Measurements from ENCODE around the gene IQGAP1.
A peak's percentile ranks its signal among the peaks of the same experiment; 100 is the strongest.

IQGAP1 gene

DNA sequence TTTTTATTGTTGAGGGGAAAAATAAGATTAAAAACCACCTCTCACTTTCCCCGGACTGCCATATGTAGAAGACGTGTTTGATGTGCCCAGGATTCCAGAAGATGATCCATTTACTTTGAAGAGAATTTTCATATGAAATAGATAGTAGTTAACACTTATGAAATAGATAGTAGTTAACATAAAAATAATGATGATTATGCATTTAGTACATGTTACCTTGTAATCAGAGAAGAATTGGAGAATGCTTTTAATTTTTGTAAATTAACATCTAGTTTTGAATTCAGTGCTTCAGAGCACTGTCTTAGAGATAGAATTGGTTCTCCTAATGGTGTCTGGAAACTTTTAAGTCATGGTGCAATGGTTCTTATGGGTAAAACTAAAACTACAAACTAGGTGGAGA is 95.6 kb downstream of the IQGAP1 start:
- Histone ChIP-seq H3K27ac (no peak overlapping the region), H3K4me1 (ENCODE audit: control insufficient read depth in 1 of 2, insufficient read depth in 1 of 2, low read depth in 1 of 2, low read length in 1 of 2) (no peaks in the 10 kb centered on the region), H3K4me3 (ENCODE audit: low read depth in 1 of 2, low read length in 1 of 2) (no peak overlapping the region), H3K27me3 (no peaks in the 10 kb centered on the region), H3K36me3 (peaks cover 100% of the 10 kb centered on the region), H3K9me3 (peaks cover 5% of the 10 kb centered on the region)
- TF ChIP-seq, protein P1, sequence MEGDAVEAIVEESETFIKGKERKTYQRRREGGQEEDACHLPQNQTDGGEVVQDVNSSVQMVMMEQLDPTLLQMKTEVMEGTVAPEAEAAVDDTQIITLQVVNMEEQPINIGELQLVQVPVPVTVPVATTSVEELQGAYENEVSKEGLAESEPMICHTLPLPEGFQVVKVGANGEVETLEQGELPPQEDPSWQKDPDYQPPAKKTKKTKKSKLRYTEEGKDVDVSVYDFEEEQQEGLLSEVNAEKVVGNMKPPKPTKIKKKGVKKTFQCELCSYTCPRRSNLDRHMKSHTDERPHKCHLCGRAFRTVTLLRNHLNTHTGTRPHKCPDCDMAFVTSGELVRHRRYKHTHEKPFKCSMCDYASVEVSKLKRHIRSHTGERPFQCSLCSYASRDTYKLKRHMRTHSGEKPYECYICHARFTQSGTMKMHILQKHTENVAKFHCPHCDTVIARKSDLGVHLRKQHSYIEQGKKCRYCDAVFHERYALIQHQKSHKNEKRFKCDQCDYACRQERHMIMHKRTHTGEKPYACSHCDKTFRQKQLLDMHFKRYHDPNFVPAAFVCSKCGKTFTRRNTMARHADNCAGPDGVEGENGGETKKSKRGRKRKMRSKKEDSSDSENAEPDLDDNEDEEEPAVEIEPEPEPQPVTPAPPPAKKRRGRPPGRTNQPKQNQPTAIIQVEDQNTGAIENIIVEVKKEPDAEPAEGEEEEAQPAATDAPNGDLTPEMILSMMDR (IDR thresholded peaks at IDR 0.05), result no peak

DNA sequence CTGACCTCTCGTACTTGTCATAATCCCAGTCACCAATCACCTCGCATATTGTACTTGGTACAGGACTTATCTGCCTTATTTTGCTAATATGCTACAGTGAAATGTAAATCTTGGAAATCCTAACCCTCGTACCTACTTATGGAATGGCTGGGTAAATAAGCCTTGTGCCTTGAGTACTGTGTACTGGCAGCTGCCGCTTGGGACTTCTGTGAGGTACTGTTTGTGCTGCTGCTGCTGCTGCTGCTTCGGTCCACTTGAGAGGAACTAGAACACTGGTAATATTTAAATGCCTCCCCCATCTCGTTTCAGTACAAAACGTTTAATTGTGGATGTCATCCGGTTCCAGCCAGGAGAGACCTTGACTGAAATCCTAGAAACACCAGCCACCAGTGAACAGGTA is 99.1 kb downstream of the IQGAP1 start:
- no peak overlapping the region for H3K4me3 ChIP-seq (ENCODE audit: low read depth in 1 of 2, low read length in 1 of 2)
- TF ChIP-seq, protein P1 (IDR thresholded peaks at IDR 0.05), result no peak
- peaks cover 100% of the 10 kb centered on the region for H3K36me3 ChIP-seq
- no peaks in the 10 kb centered on the region for H3K4me1 ChIP-seq (ENCODE audit: control insufficient read depth in 1 of 2, insufficient read depth in 1 of 2, low read depth in 1 of 2, low read length in 1 of 2)
- no peaks in the 10 kb centered on the region for H3K27me3 ChIP-seq
- peaks cover 5% of the 10 kb centered on the region for H3K9me3 ChIP-seq
- H3K27ac ChIP-seq, result no peak overlapping the region

DNA sequence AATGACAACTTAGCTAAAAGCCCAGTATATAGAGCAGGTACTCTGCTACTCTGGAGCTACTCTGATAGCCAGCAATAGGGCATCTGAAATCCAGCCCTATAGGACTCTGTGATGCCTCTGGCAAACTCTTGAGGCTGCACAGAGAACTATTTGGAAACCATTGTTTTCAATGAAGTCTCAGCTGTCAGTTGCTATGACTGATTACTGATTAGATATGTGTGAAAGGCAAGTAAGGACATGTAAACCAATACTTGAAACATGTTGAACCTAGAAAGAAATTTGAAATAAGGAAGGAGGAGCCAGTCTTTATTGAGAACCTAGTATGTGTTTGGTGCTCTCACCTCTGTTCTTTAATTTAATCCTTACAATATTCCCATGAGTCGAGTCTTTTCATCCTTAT is 101.5 kb downstream of the IQGAP1 start:
- Histone ChIP-seq H3K4me3 (ENCODE audit: low read depth in 1 of 2, low read length in 1 of 2) (no peak overlapping the region), H3K36me3 (peaks cover 100% of the 10 kb centered on the region), H3K27ac (no peak overlapping the region), H3K27me3 (no peaks in the 10 kb centered on the region), H3K9me3 (peaks cover 5% of the 10 kb centered on the region), H3K4me1 (ENCODE audit: control insufficient read depth in 1 of 2, insufficient read depth in 1 of 2, low read depth in 1 of 2, low read length in 1 of 2) (no peaks in the 10 kb centered on the region)
- TF ChIP-seq, protein P1 (IDR thresholded peaks at IDR 0.05), result no peak

DNA sequence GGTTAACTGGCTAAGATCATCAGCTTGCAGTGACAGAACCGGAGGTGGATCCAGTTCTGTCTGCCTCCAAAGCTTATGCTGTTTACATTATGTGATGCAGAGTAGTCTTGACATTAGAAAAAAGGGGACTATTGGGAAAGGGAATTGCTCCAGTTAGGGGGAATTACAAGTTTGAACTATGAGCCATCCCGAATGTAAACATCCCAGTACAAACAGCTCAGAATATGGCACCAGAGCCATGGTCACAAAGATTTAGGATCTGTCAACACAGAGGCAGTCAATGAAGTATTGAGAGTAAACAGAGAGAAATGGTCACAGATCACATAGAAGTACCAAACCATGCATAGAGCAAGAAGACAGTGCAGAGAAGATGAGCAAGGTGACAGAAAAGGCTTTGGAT is 101.9 kb downstream of the IQGAP1 start:
- Histone ChIP-seq H3K36me3 (peaks cover 100% of the 10 kb centered on the region), H3K4me3 (ENCODE audit: low read depth in 1 of 2, low read length in 1 of 2) (no peak overlapping the region), H3K4me1 (ENCODE audit: control insufficient read depth in 1 of 2, insufficient read depth in 1 of 2, low read depth in 1 of 2, low read length in 1 of 2) (no peaks in the 10 kb centered on the region), H3K27me3 (no peaks in the 10 kb centered on the region), H3K9me3 (peaks cover 5% of the 10 kb centered on the region), H3K27ac (no peak overlapping the region)
- TF ChIP-seq, protein P1 (IDR thresholded peaks at IDR 0.05), result no peak

DNA sequence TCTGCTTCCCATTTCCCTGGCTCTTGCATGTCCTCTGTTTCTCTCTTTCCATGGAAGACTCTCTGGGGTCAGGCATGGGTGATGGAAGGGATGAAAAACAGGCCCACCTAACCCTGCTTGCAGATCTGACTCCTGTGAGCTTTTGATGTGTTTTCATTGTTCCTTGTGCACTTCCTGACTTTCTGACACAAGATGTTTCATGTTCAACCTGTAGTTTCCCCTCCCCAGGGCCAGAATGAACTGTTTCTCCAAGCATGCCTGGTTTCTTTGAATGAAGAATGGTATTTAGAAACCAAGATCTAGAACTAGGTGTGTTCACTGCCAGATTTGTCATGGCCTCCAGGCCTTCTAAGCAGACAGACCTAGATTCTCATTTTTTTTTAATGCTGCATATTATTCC is 105.6 kb downstream of the IQGAP1 start:
- Histone ChIP-seq H3K27ac (peak overlapping the region; percentile 1), H3K4me3 (ENCODE audit: low read depth in 1 of 2, low read length in 1 of 2) (no peak overlapping the region), H3K9me3 (no peaks in the 10 kb centered on the region), H3K27me3 (no peaks in the 10 kb centered on the region), H3K4me1 (ENCODE audit: control insufficient read depth in 1 of 2, insufficient read depth in 1 of 2, low read depth in 1 of 2, low read length in 1 of 2) (no peaks in the 10 kb centered on the region), H3K36me3 (peaks cover 100% of the 10 kb centered on the region)
- TF ChIP-seq, protein P1 (IDR thresholded peaks at IDR 0.05), result no peak

DNA sequence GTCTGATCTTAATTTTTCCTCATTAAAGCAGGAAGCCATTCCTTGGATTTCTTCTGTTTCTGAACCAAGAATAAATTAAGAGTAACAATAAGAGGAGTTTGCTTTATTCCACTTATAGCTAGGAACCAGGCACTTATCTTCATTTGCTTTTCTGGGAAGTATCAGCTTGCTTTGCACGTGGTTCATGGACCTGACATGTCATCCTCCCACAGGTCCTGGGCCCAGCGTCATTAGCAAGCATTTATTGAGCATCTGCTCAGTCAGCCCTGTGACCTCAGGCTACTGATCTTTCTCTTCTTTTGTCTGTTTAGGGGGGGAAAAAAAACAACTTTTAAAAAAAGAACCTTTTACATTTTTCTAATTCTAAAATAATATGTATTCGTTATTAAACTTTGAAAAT is 107.0 kb downstream of the IQGAP1 start:
- Histone ChIP-seq H3K27me3 (no peaks in the 10 kb centered on the region), H3K9me3 (no peaks in the 10 kb centered on the region), H3K4me3 (ENCODE audit: low read depth in 1 of 2, low read length in 1 of 2) (no peak overlapping the region), H3K4me1 (ENCODE audit: control insufficient read depth in 1 of 2, insufficient read depth in 1 of 2, low read depth in 1 of 2, low read length in 1 of 2) (no peaks in the 10 kb centered on the region), H3K36me3 (peaks cover 100% of the 10 kb centered on the region), H3K27ac (no peak overlapping the region)
- TF ChIP-seq, protein P1 (IDR thresholded peaks at IDR 0.05), result no peak

Data from neutrophil (primary cell).